ENCODE measurements around the gene SLC7A14. TPM values are rescaled to one million over a fixed set of nuclear protein-coding genes. Genes with fewer than 3 reads are reported as not detected.

SLC7A14 gene
- total RNA-seq, 1 experiment from 2014 or later = not detected

- ChIA-PET POLR2A (no interaction called here), RAD21 (ENCODE audit: low non-redundant PET in 1 of 2, low total read pairs in 2 of 2, uncharacterized antibody in 2 of 2, unreplicated experiment in 2 of 2) (no interaction called here), CTCF (interaction anchor here (0.9 kb wide), 1 partner anchor 71 kb away, joined by 4 read pairs; no protein-coding TSS in a partner anchor)
- Histone ChIP-seq H3K27ac (ENCODE audit: low read depth, low read length) (no peak overlapping the region), H3K27me3 (ENCODE audit: insufficient read depth, low read length) (0 out of 2 replicates have a peak, but pooled peaks cover 4% of the 10 kb centered on the region), H3K4me3 (replicated peaks in 1 of 2; ENCODE audit: low read depth in 1 of 2, low read length in 2 of 2) (no peak overlapping the region), H3K9ac (ENCODE audit: low read length) (no peak overlapping the region), H3K79me2 (ENCODE audit: insufficient read depth, low read length) (no peaks in the 10 kb centered on the region), H3K36me3 (ENCODE audit: control insufficient read depth in 1 of 2, insufficient read depth in 2 of 2, low read length in 2 of 2) (no peaks in the 10 kb centered on the region), H3K4me2 (ENCODE audit: low read length) (no peak overlapping the region), H4K20me1 (ENCODE audit: insufficient read depth) (no peaks in the 10 kb centered on the region), H2AFZ (ENCODE audit: low read depth, low read length, poor library complexity, severe bottlenecking) (no peak overlapping the region), H3K9me3 (ENCODE audit: control insufficient read depth in 1 of 2, insufficient read depth in 1 of 2, low read depth in 1 of 2, low read length in 2 of 2) (no peaks in the 10 kb centered on the region), H3K9me2 (ENCODE audit: insufficient read depth) (no peaks in the 10 kb centered on the region), H3K4me1 (ENCODE audit: control insufficient read depth in 1 of 2, insufficient read depth in 2 of 2, low read length in 2 of 2) (peaks cover 7 to 13% of the 10 kb centered on the region in 2 experiments; a peak in 3 of 4 replicates)
- ATAC-seq (no peak), DNase-seq (ENCODE audit: low read depth, low spot score) (no peak)
- no peak for TF ChIP-seq SIN3A (IDR thresholded peaks at IDR 0.05; ENCODE audit: low read depth)
- TF ChIP-seq YY1 (IDR thresholded peaks at IDR 0.05; ENCODE audit: extremely low read depth, insufficient replicate concordance, low read depth, low read length) = no peak
- no peak for TF ChIP-seq EZH2phosphoT487 (IDR thresholded peaks at IDR 0.05; ENCODE audit: borderline replicate concordance)
- TF ChIP-seq ZNF274 (IDR thresholded peaks at IDR 0.05; ENCODE audit: low read depth, low read length) = no peak
- TF ChIP-seq SP1 (IDR thresholded peaks at IDR 0.05; ENCODE audit: low read depth) = no peak
- TF ChIP-seq EZH2 (IDR thresholded peaks at IDR 0.05) = no peak
- no peak for TF ChIP-seq POLR2A (IDR thresholded peaks at IDR 0.05; ENCODE audit: borderline replicate concordance, extremely low read depth, insufficient read depth, insufficient read length)
- BruUV-seq (replicated peaks) = no TSS peak
- intact Hi-C loops (cut with micrococcal nuclease) = no loop called here
These were observed 161.0 kb downstream of the SLC7A14 start for GRCh38 chr3:170424879-170425278.

- TF ChIP-seq CTCF (IDR thresholded peaks at IDR 0.05 in 2 of 3, conservative IDR thresholded peaks at IDR 0.05 in 1 of 3; ENCODE audit: borderline replicate concordance in 1 of 3, insufficient read depth in 1 of 3, low read depth in 2 of 3, low read length in 2 of 3) (no peak), ELF1 (IDR thresholded peaks at IDR 0.05; ENCODE audit: borderline replicate concordance, low read depth) (no peak), JUND (IDR thresholded peaks at IDR 0.05) (no peak), ATF3 (IDR thresholded peaks at IDR 0.05) (no peak), POLR2AphosphoS5 (IDR thresholded peaks at IDR 0.05; ENCODE audit: low read depth, low read length) (no peak), ZBTB33 (IDR thresholded peaks at IDR 0.05; ENCODE audit: extremely low read depth, insufficient replicate concordance, low read length) (no peak)
These were observed 162.8 kb downstream of the SLC7A14 start for GRCh38 chr3:170423001-170423615.

More at GRCh38 chr3:170423001-170423615, 162.8 kb downstream of the SLC7A14 start:
- ChIA-PET RAD21 (ENCODE audit: low non-redundant PET in 1 of 2, low total read pairs in 2 of 2, uncharacterized antibody in 2 of 2, unreplicated experiment in 2 of 2) (no interaction called here), POLR2A (no interaction called here), CTCF (no interaction called here)
- Histone ChIP-seq H3K9me3 (ENCODE audit: control insufficient read depth in 1 of 2, insufficient read depth in 1 of 2, low read depth in 1 of 2, low read length in 2 of 2) (no peaks in the 10 kb centered on the region), H3K27ac (ENCODE audit: low read depth, low read length) (no peak overlapping the region), H3K4me2 (ENCODE audit: low read length) (no peak overlapping the region), H3K79me2 (ENCODE audit: insufficient read depth, low read length) (no peaks in the 10 kb centered on the region), H3K9ac (ENCODE audit: low read length) (no peak overlapping the region), H3K27me3 (ENCODE audit: insufficient read depth, low read length) (no peaks in the 10 kb centered on the region), H4K20me1 (ENCODE audit: insufficient read depth) (no peaks in the 10 kb centered on the region), H3K4me1 (ENCODE audit: control insufficient read depth in 1 of 2, insufficient read depth in 2 of 2, low read length in 2 of 2) (no peaks in the 10 kb centered on the region), H3K36me3 (ENCODE audit: control insufficient read depth in 1 of 2, insufficient read depth in 2 of 2, low read length in 2 of 2) (no peaks in the 10 kb centered on the region), H2AFZ (ENCODE audit: low read depth, low read length, poor library complexity, severe bottlenecking) (no peak overlapping the region), H3K9me2 (ENCODE audit: insufficient read depth) (no peaks in the 10 kb centered on the region), H3K4me3 (replicated peaks in 1 of 2; ENCODE audit: low read depth in 1 of 2, low read length in 2 of 2) (no peak overlapping the region)
- BruUV-seq (replicated peaks) = no TSS peak
- ATAC-seq (no peak), DNase-seq (ENCODE audit: low read depth, low spot score) (no peak)
- intact Hi-C loops (cut with micrococcal nuclease) = no loop called here
